ENCODE measurements around the gene PER3.

PER3 gene

GRCh38 chr1:7783826-7784491 is at the start of gene PER3:
TSS of gene PER3 (plus strand) at chr1:7784291. CDS start at chr1:7784878, 587 bp downstream.
- DNase-seq: peak; percentile 93

- DNase-seq: no peak
Measured at GRCh38 chr1:7738044-7738443, 46.0 kb upstream of the PER3 start.

- DNase-seq: no peak
Measured at GRCh38 chr1:7743346-7743745, 40.7 kb upstream of the PER3 start.

GRCh38 chr1:7744882-7745281 is 39.2 kb upstream of the PER3 start:
- DNase-seq: no peak

- no peak for DNase-seq
Measured at GRCh38 chr1:7745783-7746182, 38.3 kb upstream of the PER3 start.

- no peak for DNase-seq
Measured at GRCh38 chr1:7747605-7748004, 36.5 kb upstream of the PER3 start.

GRCh38 chr1:7749126-7749525 is 35.0 kb upstream of the PER3 start:
- no peak for DNase-seq

GRCh38 chr1:7751174-7751573 is 32.9 kb upstream of the PER3 start:
- DNase-seq: no peak

GRCh38 chr1:7752512-7753417 is 31.3 kb upstream of the PER3 start:
- peak; percentile 68 for DNase-seq

GRCh38 chr1:7753641-7754040 is 30.4 kb upstream of the PER3 start:
- no peak for DNase-seq

GRCh38 chr1:7754234-7754633 is 29.9 kb upstream of the PER3 start:
- DNase-seq: no peak

- no peak for DNase-seq
Measured at GRCh38 chr1:7755448-7755847, 28.6 kb upstream of the PER3 start.

GRCh38 chr1:7760245-7760644 is 23.8 kb upstream of the PER3 start:
- DNase-seq: no peak

GRCh38 chr1:7761103-7761502 is 23.0 kb upstream of the PER3 start:
- no peak for DNase-seq

- no peak for DNase-seq
Measured at GRCh38 chr1:7767176-7767575, 16.9 kb upstream of the PER3 start.

GRCh38 chr1:7768583-7768982 is 15.5 kb upstream of the PER3 start:
- no peak for DNase-seq

- DNase-seq: no peak
Measured at GRCh38 chr1:7769673-7770412, 14.2 kb upstream of the PER3 start.

GRCh38 chr1:7770669-7770996 is 13.5 kb upstream of the PER3 start:
- DNase-seq: no peak

GRCh38 chr1:7770997-7771822 is 12.9 kb upstream of the PER3 start, which contains the start of gene VAMP3:
TSS of gene VAMP3 (plus strand) at chr1:7771296. CDS start at chr1:7771384, 88 bp downstream.
- DNase-seq: peak; percentile 88

GRCh38 chr1:7771823-7772299 is 12.2 kb upstream of the PER3 start:
- DNase-seq: no peak

- DNase-seq: no peak
Measured at GRCh38 chr1:7777591-7777990, 6.5 kb upstream of the PER3 start.

GRCh38 chr1:7778133-7778628 is 5.9 kb upstream of the PER3 start:
- DNase-seq: no peak

Data from CD4-positive, alpha-beta T cell treated with Interleukin-17A for 4 hours (primary cell).